K562 (cell line): ENCODE results near the gene FOCAD. TPM values are rescaled to one million over a fixed set of nuclear protein-coding genes. Genes with fewer than 3 reads are reported as not detected.

Source experiments
- ATAC-seq: fragments of 200-7000 bp; cut with Tn5 transposase; 3 replicates; pipeline ENCODE4 v1.9.1; 2020; ENCODE audit warnings: moderate library complexity
- BruUV-seq: library from RNA; stranded (reverse); fragments of 400-500 nt; replicated peaks from 2 replicates; lab custom pipeline; 2021; lab: Mats Ljungman, UMichigan
- CTCF ChIA-PET: fragments of 300-600 bp; formaldehyde crosslinking; extraction: SDS; loops from one replicate; lab custom pipeline; 2021; ENCODE audit warnings: low intra/inter-chr PET ratio; lab: Yijun Ruan, JAX
- POLR2A ChIA-PET: fragments of 300-600, 350-650 bp; sonication (Branson Sonifier 250); formaldehyde crosslinking; extraction: SDS; loops from one replicate; lab custom pipeline; 2021; ENCODE audit warnings: antibody characterized with exemption, inconsistent platforms; lab: Yijun Ruan, JAX
- DNase-seq, 4 experiments: peaks; one replicate each; pipeline versions ENCODE4 v3.0.0 to v3.0.0-alpha.2; 2011 to 2018; ENCODE audit warnings: low spot score in 3 of 4, mixed read lengths in 3 of 4; ENCODE audit errors: extremely low read depth in 1 of 4
- FAIRE-seq: peaks from 2 replicates; lab custom pipeline; 2011; peaks lifted over from hg19 to GRCh38; lab: Jason Lieb, UNC
- H2AFZ ChIP-seq: 2 replicates; pipeline ENCODE4 v1.6.0; 2011; ENCODE audit warnings: low read depth, low read length, control low read depth, inconsistent platforms
- H3K27ac ChIP-seq: fragments of 200-600 bp; 3 replicates; pipeline ENCODE4 v1.8.0; 2011; ENCODE audit warnings: low read depth, mild to moderate bottlenecking, control low read depth, inconsistent platforms, low read length, moderate library complexity, mixed read lengths; ENCODE audit errors: extremely low read depth
- H3K27me3 ChIP-seq, 2 experiments: fragments of 300-600 bp in 1 of 2; 2 replicates in 1 of 2; 3 replicates in 1 of 2; pipeline versions ENCODE4 v1.6.0 to v1.8.0; 2011; ENCODE audit warnings: inconsistent platforms in 2 of 2, low read length in 2 of 2, mild to moderate bottlenecking in 1 of 2, mixed read lengths in 1 of 2, moderate library complexity in 1 of 2; ENCODE audit not compliant: control insufficient read depth in 2 of 2, insufficient read depth in 2 of 2
- H3K36me3 ChIP-seq: fragments of 300-600 bp; 3 replicates; pipeline ENCODE4 v1.8.0; 2011; ENCODE audit warnings: mild to moderate bottlenecking, low read length, inconsistent platforms; ENCODE audit not compliant: control insufficient read depth, insufficient read depth
- H3K4me1 ChIP-seq, 2 experiments: fragments of 200-600 bp in 1 of 2; replicated peaks in 1 of 2; 2 replicates in 1 of 2; 3 replicates in 1 of 2; pipeline versions ENCODE4 v1.5.1 to v1.8.0; 2011; ENCODE audit warnings: inconsistent platforms in 2 of 2, low read length in 2 of 2, mild to moderate bottlenecking in 1 of 2, mixed read lengths in 1 of 2, moderate library complexity in 1 of 2; ENCODE audit not compliant: control insufficient read depth in 2 of 2, insufficient read depth in 2 of 2
- H3K4me2 ChIP-seq: 2 replicates; pipeline ENCODE4 v1.6.1; 2011; ENCODE audit warnings: low read length, control low read depth, inconsistent platforms, mixed read lengths; ENCODE audit not compliant: insufficient read depth
- H3K4me3 ChIP-seq: fragments of 200-600 bp; sonication (generic), shearing (Covaris generic); 2 replicates; pipeline ENCODE4 v1.5.1; 2016; ENCODE audit warnings: control low read depth, inconsistent platforms
- H3K79me2 ChIP-seq: fragments of 200-600 bp; 3 replicates; pipeline ENCODE4 v1.8.0; 2011; ENCODE audit warnings: low read length, inconsistent platforms; ENCODE audit not compliant: control insufficient read depth, insufficient read depth
- H3K9ac ChIP-seq, 2 experiments: 2 replicates each; pipeline versions ENCODE4 v1.6.0 to v1.6.1; 2011; ENCODE audit warnings: low read depth in 2 of 2, low read length in 2 of 2, control low read depth in 1 of 2, inconsistent platforms in 1 of 2, mild to moderate bottlenecking in 1 of 2, mixed read lengths in 1 of 2; ENCODE audit not compliant: insufficient read depth in 1 of 2
- H3K9me1 ChIP-seq: one replicate; pipeline ENCODE4 v1.6.0; 2011; ENCODE audit warnings: inconsistent platforms, mild to moderate bottlenecking, low read length, moderate library complexity; ENCODE audit not compliant: control insufficient read depth, insufficient read depth
- H3K9me3 ChIP-seq: replicated peaks from 2 replicates; pipeline ENCODE4 v1.5.1; 2011; ENCODE audit warnings: low read depth, low read length, inconsistent platforms; ENCODE audit not compliant: control insufficient read depth, insufficient read depth
- H4K20me1 ChIP-seq: replicated peaks from 2 replicates; pipeline ENCODE4 v1.6.1; 2011; ENCODE audit warnings: low read length, inconsistent platforms, mixed read lengths; ENCODE audit not compliant: control insufficient read depth, insufficient read depth
- CHD1 ChIP-seq: fragments of 200-600 bp; sonication (generic); IDR thresholded peaks from one replicate; pipeline ENCODE4 v1.6.1; 2012; ENCODE audit warnings: mild to moderate bottlenecking, moderate library complexity, low read length, inconsistent platforms
- DACH1 ChIP-seq: fragments of 450-650 bp; IDR thresholded peaks from 2 replicates; pipeline ENCODE4 v1.6.1; 2018; ENCODE audit not compliant: partially characterized antibody
- EP300 ChIP-seq: IDR thresholded peaks from 2 replicates; pipeline ENCODE4 v1.6.1; 2012; ENCODE audit warnings: low read length, improper control_type of control experiment
- ETV5 ChIP-seq: sonication (generic); formaldehyde crosslinking; IDR thresholded peaks from 2 replicates; pipeline ENCODE4 v1.4.0; 2020; ENCODE audit warnings: low read depth, mild to moderate bottlenecking, missing genetic modification reagents
- GABPA ChIP-seq: fragments of 200-800 bp; sonication (Bioruptor generic); conservative IDR thresholded peaks from 2 replicates; pipeline ENCODE4 v1.6.1; 2016; ENCODE audit warnings: low read depth, missing genetic modification characterization, missing compliant biosample characterization
- MED1 ChIP-seq: sonication (generic); formaldehyde crosslinking; IDR thresholded peaks from 2 replicates; pipeline ENCODE4 v1.8.1; 2023; ENCODE audit warnings: missing genetic modification reagents, borderline replicate concordance
- PATZ1 ChIP-seq: fragments of 250-450 bp; sonication (Bioruptor Pico); IDR thresholded peaks from 2 replicates; pipeline ENCODE4 v1.5.0; 2020; ENCODE audit warnings: mild to moderate bottlenecking, borderline replicate concordance
- STAG1 ChIP-seq: sonication (generic); formaldehyde crosslinking; IDR thresholded peaks from 2 replicates; pipeline ENCODE4 v1.5.0; 2020; ENCODE audit warnings: missing genetic modification reagents, borderline replicate concordance
- ZNF785 ChIP-seq: fragments of 250-450 bp; sonication (Bioruptor Pico); IDR thresholded peaks from 2 replicates; pipeline ENCODE4 v1.4.0; 2020; ENCODE audit warnings: mild to moderate bottlenecking
- WGBS: fragments of 100-300 bp; shearing (Covaris generic); methylation state at CpG from one replicate; pipeline ENCODE4 v1.1.6; 2016; ENCODE audit warnings: low coverage, mixed read lengths; ENCODE audit not compliant: insufficient coverage; ENCODE audit errors: missing lambda C conversion rate; 5-methylcytosine and 5-hydroxymethylcytosine counted together
- in situ Hi-C: fragments of 300-500 bp; cut with MboI; formaldehyde crosslinking; loops from 4 replicates; pipeline ENCODE4 v1.15.0; 2018; ENCODE audit warnings: inconsistent platforms, mixed read lengths
- intact Hi-C: fragments of 100-400 bp; cut with micrococcal nuclease; formaldehyde crosslinking; loops from 2 replicates; pipeline ENCODE4 v1.14.2; 2022
- polyA plus RNA-seq, 8 experiments: library from polyadenylated mRNA; depleted of rRNA in 4 of 8; stranded (reverse) in 5 of 8; unstranded in 3 of 8; fragments of >200 nt; fragmentation: Nextera tagmentation in 2 of 8; fragmentation: Illumina TruSeq in 1 of 8; extraction: Ambion mirVana in 2 of 8; extraction: Trizol in 1 of 8; gene quantifications; 2 replicates each; pipeline versions ENCODE4 v1.2.1 to v1.2.3, GENCODE V29; 2011 to 2014; ENCODE audit warnings: inconsistent platforms in 1 of 8, missing spikeins in 1 of 8
- total RNA-seq, 7 experiments: library from RNA; depleted of rRNA in 6 of 7; stranded (reverse); fragments of >200 nt in 6 of 7; fragmentation: Illumina TruSeq in 2 of 7; extraction: Trizol in 2 of 7; gene quantifications; 2 replicates each; pipeline versions ENCODE4 v1.2.1 to v1.2.3, GENCODE V29; 2011 to 2021; ENCODE audit warnings: low replicate concordance in 1 of 7

FOCAD gene
- total and polyA plus RNA-seq, 9 of the 15 experiments (the other 6 are each of a cell fraction or from before 2014, with no cell fraction given) = 0.13 to 2.4 (median 1.6) TPM

GRCh38 chr9:20790721-20791120, 106.7 kb downstream of the FOCAD start (continued):
- TF ChIP-seq DACH1 (no peak), ETV5 (CRISPR knock-in tag) (no peak), EP300 (no peak), CHD1 (no peak)
- TF ChIP-seq, all 486 proteins: peak for 0

- ATAC-seq = no peak
These were observed 107.6 kb downstream of the FOCAD start for GRCh38 chr9:20791682-20792081.

More at GRCh38 chr9:20791682-20792081, 107.6 kb downstream of the FOCAD start:
- H3K36me3 ChIP-seq = no peaks in the 10 kb centered on the region
- WGBS = no CpG with 5 or more reads among the region's 1 CpG
- no peaks in the 10 kb centered on the region for H3K9me1 ChIP-seq
- no peaks in the 10 kb centered on the region for H3K79me2 ChIP-seq
- H3K27ac ChIP-seq = no peak overlapping the region
- no peak for FAIRE-seq
- H3K9ac ChIP-seq = no peak overlapping the region
- no peaks in the 10 kb centered on the region for H3K4me1 ChIP-seq
- no peaks in the 10 kb centered on the region for H3K9me3 ChIP-seq
- in situ Hi-C loops = no loop called here
- H3K4me2 ChIP-seq = no peak overlapping the region
- ChIA-PET CTCF (no interaction called here), POLR2A (no interaction called here)
- H4K20me1 ChIP-seq = no peaks in the 10 kb centered on the region
- TF ChIP-seq PATZ1 (CRISPR knock-in tag) = no peak
- TF ChIP-seq GABPA (tag) = no peak
- TF ChIP-seq MED1 (CRISPR knock-in tag) = no peak
- no peak for TF ChIP-seq STAG1
- TF ChIP-seq ZNF785 (CRISPR knock-in tag) = no peak
- TF ChIP-seq, all 486 proteins: peak for 0
- intact Hi-C loops = no loop called here
- BruUV-seq = no TSS peak
- H2AFZ ChIP-seq = no peak overlapping the region
- no peak overlapping the region for H3K4me3 ChIP-seq
- no peaks in the 10 kb centered on the region for H3K27me3 ChIP-seq
- no peak for DNase-seq
